GM12878 (cell line): Measurements from ENCODE around the gene GFM2. TPM values are rescaled to one million over a fixed set of nuclear protein-coding genes. Genes with fewer than 3 reads are reported as not detected.

Experiments
- ATAC-seq: fragments of 200-7000 bp; cut with Tn5 transposase; 3 replicates; pipeline ENCODE4 v1.9.1; 2020; ENCODE audit warnings: mild to moderate bottlenecking, moderate library complexity
- BruUV-seq: library from RNA; stranded (reverse); fragments of 400-500 nt; replicated peaks from 2 replicates; lab custom pipeline; 2021; lab: Mats Ljungman, UMichigan
- CTCF ChIA-PET: fragments of 300-600 bp; sonication (Branson Sonifier 250); formaldehyde crosslinking; extraction: SDS; loops from one replicate; lab custom pipeline; 2021; ENCODE audit warnings: inconsistent platforms; lab: Yijun Ruan, JAX
- POLR2A ChIA-PET: fragments of 350-600 bp; formaldehyde crosslinking; extraction: SDS; loops from one replicate; lab custom pipeline; 2021; ENCODE audit warnings: inconsistent platforms; lab: Charles Lee
- RAD21 ChIA-PET: fragments of 300-600 bp; sonication (Branson Sonifier 250); formaldehyde crosslinking; loops from one replicate; lab custom pipeline; 2023; ENCODE audit warnings: antibody characterized with exemption; ENCODE audit not compliant: unreplicated experiment; lab: Charles Lee
- SMC1A ChIA-PET: fragments of 300-600 bp; sonication (Branson Sonifier 250); formaldehyde crosslinking; loops from one replicate; lab custom pipeline; 2023; ENCODE audit not compliant: unreplicated experiment, uncharacterized antibody; lab: Charles Lee
- DNase-seq: peaks from one replicate; pipeline ENCODE4 v3.0.0-alpha.2; 2011; ENCODE audit warnings: low read depth, low spot score
- FAIRE-seq: peaks from 3 replicates; lab custom pipeline; 2011; peaks lifted over from hg19 to GRCh38; lab: Jason Lieb, UNC
- H2AFZ ChIP-seq: 2 replicates; pipeline ENCODE4 v1.6.0; 2011; ENCODE audit warnings: low read depth, low read length, control low read depth; ENCODE audit not compliant: control insufficient read depth
- H3K27ac ChIP-seq: 2 replicates; pipeline ENCODE4 v1.5.1; 2011; ENCODE audit warnings: control low read depth; ENCODE audit not compliant: control insufficient read depth, insufficient read depth
- H3K27me3 ChIP-seq, 2 experiments: replicated peaks in 1 of 2; 2 replicates each; pipeline versions ENCODE4 v1.6.0 to v1.6.1; 2011; ENCODE audit warnings: low read length in 1 of 2; ENCODE audit not compliant: control insufficient read depth in 2 of 2, insufficient read depth in 2 of 2
- H3K36me3 ChIP-seq, 2 experiments: 2 replicates each; pipeline ENCODE4 v1.5.1; 2011; ENCODE audit warnings: low read length in 1 of 2; ENCODE audit not compliant: control insufficient read depth in 2 of 2, insufficient read depth in 2 of 2
- H3K4me1 ChIP-seq: 2 replicates; pipeline ENCODE4 v1.6.1; 2011; ENCODE audit warnings: mild to moderate bottlenecking, low read length, moderate library complexity, mixed read lengths; ENCODE audit not compliant: control insufficient read depth, insufficient read depth
- H3K4me2 ChIP-seq: 2 replicates; pipeline ENCODE4 v1.6.0; 2011; ENCODE audit warnings: control low read depth; ENCODE audit not compliant: control insufficient read depth, insufficient read depth
- H3K4me3 ChIP-seq: fragments of 200-600 bp; sonication (generic); 2 replicates; pipeline ENCODE4 v1.5.1; 2016
- H3K79me2 ChIP-seq: 2 replicates; pipeline ENCODE4 v1.6.0; 2011; ENCODE audit warnings: low read length; ENCODE audit not compliant: control insufficient read depth, insufficient read depth
- H3K9ac ChIP-seq: 2 replicates; pipeline ENCODE4 v1.8.0; 2011; ENCODE audit warnings: low read length, control low read depth, mixed read lengths; ENCODE audit not compliant: control insufficient read depth, insufficient read depth
- H3K9me3 ChIP-seq: replicated peaks from 3 replicates; pipeline ENCODE4 v1.5.1; 2011; ENCODE audit warnings: mild to moderate bottlenecking, low read length; ENCODE audit not compliant: control insufficient read depth, insufficient read depth
- H4K20me1 ChIP-seq: 2 replicates; pipeline ENCODE4 v1.6.0; 2011; ENCODE audit not compliant: control insufficient read depth, insufficient read depth
- BRCA1 ChIP-seq: IDR thresholded peaks from 2 replicates; pipeline ENCODE4 v1.6.1; 2011; ENCODE audit warnings: low read depth, low read length, improper control_type of control experiment
- MAX ChIP-seq: IDR thresholded peaks from 2 replicates; pipeline ENCODE4 v1.6.1; 2012; ENCODE audit warnings: low read depth, low read length, improper control_type of control experiment
- MEF2B ChIP-seq: fragments of 450-650 bp; IDR thresholded peaks from 2 replicates; pipeline ENCODE4 v1.6.1; 2018; ENCODE audit warnings: mild to moderate bottlenecking, moderate library complexity; ENCODE audit not compliant: partially characterized antibody, poor library complexity, severe bottlenecking
- PAX8 ChIP-seq: fragments of 450-650 bp; IDR thresholded peaks from 2 replicates; pipeline ENCODE4 v1.6.1; 2017; ENCODE audit warnings: mild to moderate bottlenecking, moderate library complexity
- PBX3 ChIP-seq: IDR thresholded peaks from 2 replicates; pipeline ENCODE4 v1.6.1; 2011; ENCODE audit warnings: mild to moderate bottlenecking, low read depth, low read length, moderate library complexity; ENCODE audit not compliant: insufficient replicate concordance
- PKNOX1 ChIP-seq: fragments of 450-650 bp; IDR thresholded peaks from 2 replicates; pipeline ENCODE4 v1.6.1; 2016; ENCODE audit warnings: mild to moderate bottlenecking
- PML ChIP-seq: IDR thresholded peaks from 2 replicates; pipeline ENCODE4 v1.6.1; 2012; ENCODE audit warnings: low read length, inconsistent platforms
- POLR2A ChIP-seq: IDR thresholded peaks from 2 replicates; pipeline ENCODE4 v1.6.1; 2011; ENCODE audit warnings: low read depth, mild to moderate bottlenecking, low read length
- POU2F2 ChIP-seq: IDR thresholded peaks from 3 replicates; pipeline ENCODE4 v1.6.1; 2011; ENCODE audit warnings: low read depth, mild to moderate bottlenecking, low read length, borderline replicate concordance
- RAD51 ChIP-seq: fragments of 450-650 bp; IDR thresholded peaks from 2 replicates; pipeline ENCODE4 v1.6.1; 2016; ENCODE audit warnings: moderate library complexity, mild to moderate bottlenecking, inconsistent platforms
- ZBTB33 ChIP-seq: fragments of 450-650 bp; IDR thresholded peaks from 2 replicates; pipeline ENCODE4 v1.6.1; 2017; ENCODE audit warnings: mild to moderate bottlenecking
- ZNF207 ChIP-seq: fragments of 450-650 bp; IDR thresholded peaks from 2 replicates; pipeline ENCODE4 v1.6.1; 2014; ENCODE audit warnings: antibody characterized with exemption, mild to moderate bottlenecking, borderline replicate concordance
- ZSCAN29 ChIP-seq: fragments of 450-650 bp; IDR thresholded peaks from 2 replicates; pipeline ENCODE4 v1.6.1; 2017; ENCODE audit warnings: mild to moderate bottlenecking, moderate library complexity
- WGBS: methylation state at CpG from one replicate; pipeline ENCODE4 v1.1.6; 2016; ENCODE audit warnings: low lambda C conversion rate; ENCODE audit not compliant: insufficient replicate concordance, insufficient coverage; ENCODE audit errors: missing lambda C conversion rate; 5-methylcytosine and 5-hydroxymethylcytosine counted together
- in situ Hi-C: fragments of 300-500 bp; cut with MboI; formaldehyde crosslinking; loops from 9 replicates; pipeline ENCODE4 v1.14.3; 2018; ENCODE audit warnings: mixed read lengths
- intact Hi-C: fragments of 100-400 bp; cut with micrococcal nuclease; formaldehyde crosslinking; loops from one replicate; pipeline ENCODE4 v1.14.2; 2022; ENCODE audit not compliant: unreplicated experiment
- polyA plus RNA-seq, 11 experiments: library from polyadenylated mRNA; depleted of rRNA in 4 of 11; unstranded in 6 of 11; stranded (reverse) in 5 of 11; fragments of >200 nt; fragmentation: Nextera tagmentation in 4 of 11; fragmentation: Illumina TruSeq in 1 of 11; extraction: Ambion mirVana in 4 of 11; extraction: Trizol in 1 of 11; gene quantifications; 1 replicate in 1 of 11; 2 replicates in 10 of 11; pipeline versions ENCODE4 v1.2.1 to v1.2.3, GENCODE V29; 2011 to 2016; ENCODE audit warnings: inconsistent platforms in 2 of 11, missing spikeins in 2 of 11, low read depth in 1 of 11
- total RNA-seq, 4 experiments: library from RNA; depleted of rRNA in 3 of 4; stranded (reverse); fragments of >200 nt in 3 of 4; fragmentation: Illumina TruSeq in 1 of 4; extraction: Trizol in 1 of 4; gene quantifications; 2 replicates each; pipeline versions ENCODE4 v1.2.1 to v1.2.3, GENCODE V29; 2013 to 2021

Gene GFM2
- total and polyA plus RNA-seq, 10 of the 15 experiments (the other 5 are each of a cell fraction or from before 2014, with no cell fraction given), result 19.9 to 51.3 (median 32.7) TPM

GRCh38 chr5:74767579-74767913, 629 bp upstream of the GFM2 start:
- TF ChIP-seq PBX3, result no peak
- no peak for TF ChIP-seq POLR2A
- TF ChIP-seq PML, result no peak
- no peak for TF ChIP-seq BRCA1
- no peak for TF ChIP-seq MEF2B
- TF ChIP-seq ZNF207, result no peak
- TF ChIP-seq PAX8, result no peak
- TF ChIP-seq ZBTB33, result no peak
- TF ChIP-seq RAD51, result no peak
- TF ChIP-seq PKNOX1, result no peak
- TF ChIP-seq ZSCAN29, result no peak
- TF ChIP-seq MAX, result no peak
- TF ChIP-seq POU2F2, result no peak
- intact Hi-C loops, result loop anchor here (5.0 kb wide), 3 partner anchors 150 to 1490 kb away; no protein-coding TSS in a partner anchor
- H3K4me3 ChIP-seq, result peak overlapping the region; percentile 94
- peaks cover 9% of the 10 kb centered on the region for H3K4me1 ChIP-seq
- no peak for FAIRE-seq
- ATAC-seq, result peak; percentile 17
- peak overlapping the region; percentile 75 for H3K4me2 ChIP-seq
- H4K20me1 ChIP-seq, result no peaks in the 10 kb centered on the region
- H3K27me3 ChIP-seq, result no peaks in the 10 kb centered on the region
- H3K27ac ChIP-seq, result peak overlapping the region; percentile 81
- ChIA-PET RAD21 (no interaction called here), SMC1A (interaction anchor here (1.6 kb wide), 1 partner anchor 9 kb away, joined by 5 read pairs; no protein-coding TSS in a partner anchor), POLR2A (interaction anchor here (0.9 kb wide), 1 partner anchor 82 kb away, joined by 3 read pairs; the partner anchor contains the start of gene HEXB), CTCF (interaction anchor here (1.0 kb wide), 1 partner anchor 8 kb away, joined by 3 read pairs; no protein-coding TSS in a partner anchor)
- WGBS, result 0% methylated on average over 9 of the region's 9 CpGs
- in situ Hi-C loops, result no loop called here
- peak overlapping the region; percentile 86 for H2AFZ ChIP-seq
- no peak for DNase-seq
- H3K9me3 ChIP-seq, result no peaks in the 10 kb centered on the region
- TSS peak; percentile 77 for BruUV-seq
- H3K79me2 ChIP-seq, result peaks cover 38% of the 10 kb centered on the region
- H3K9ac ChIP-seq, result peak overlapping the region; percentile 86
- H3K36me3 ChIP-seq, result peaks cover 0 to 12% of the 10 kb centered on the region in 2 experiments; a peak in 3 of 4 replicates
